Measurements from ENCODE around the gene APOBEC3C.
A peak's percentile ranks its signal among the peaks of the same experiment; 100 is the strongest.
"Not testable (repeated sequence)": the region's sequence is repeated elsewhere in the genome, so short reads cannot be mapped to it uniquely, and the experiment has no call there.

APOBEC3C gene

DNA sequence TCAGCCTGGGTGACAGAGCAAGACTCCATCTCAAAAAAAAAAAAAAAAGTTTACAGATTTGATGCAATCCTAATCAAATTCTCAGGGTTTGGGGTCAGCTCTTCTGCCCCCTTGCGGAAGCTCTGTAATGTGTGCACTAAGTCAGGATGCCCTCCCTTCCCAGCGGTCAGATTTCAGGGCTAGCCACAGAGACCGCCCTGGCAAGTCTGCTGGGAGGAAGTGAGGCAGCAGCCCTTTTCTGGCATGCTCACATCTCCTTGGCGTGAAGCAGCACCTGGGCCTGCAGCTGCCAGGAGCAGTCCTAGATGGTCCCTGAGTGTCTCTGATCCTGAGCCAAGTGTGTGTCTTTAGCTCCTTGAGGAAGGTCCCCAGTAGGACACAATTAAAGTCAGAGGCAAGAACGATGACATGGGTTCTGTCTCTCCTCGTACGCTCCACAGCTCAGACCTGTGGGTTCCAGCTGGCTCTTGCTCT lies 10.9 kb upstream of the APOBEC3C start:
- TF ChIP-seq, protein P1, sequence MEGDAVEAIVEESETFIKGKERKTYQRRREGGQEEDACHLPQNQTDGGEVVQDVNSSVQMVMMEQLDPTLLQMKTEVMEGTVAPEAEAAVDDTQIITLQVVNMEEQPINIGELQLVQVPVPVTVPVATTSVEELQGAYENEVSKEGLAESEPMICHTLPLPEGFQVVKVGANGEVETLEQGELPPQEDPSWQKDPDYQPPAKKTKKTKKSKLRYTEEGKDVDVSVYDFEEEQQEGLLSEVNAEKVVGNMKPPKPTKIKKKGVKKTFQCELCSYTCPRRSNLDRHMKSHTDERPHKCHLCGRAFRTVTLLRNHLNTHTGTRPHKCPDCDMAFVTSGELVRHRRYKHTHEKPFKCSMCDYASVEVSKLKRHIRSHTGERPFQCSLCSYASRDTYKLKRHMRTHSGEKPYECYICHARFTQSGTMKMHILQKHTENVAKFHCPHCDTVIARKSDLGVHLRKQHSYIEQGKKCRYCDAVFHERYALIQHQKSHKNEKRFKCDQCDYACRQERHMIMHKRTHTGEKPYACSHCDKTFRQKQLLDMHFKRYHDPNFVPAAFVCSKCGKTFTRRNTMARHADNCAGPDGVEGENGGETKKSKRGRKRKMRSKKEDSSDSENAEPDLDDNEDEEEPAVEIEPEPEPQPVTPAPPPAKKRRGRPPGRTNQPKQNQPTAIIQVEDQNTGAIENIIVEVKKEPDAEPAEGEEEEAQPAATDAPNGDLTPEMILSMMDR (conservative IDR thresholded peaks at IDR 0.05; ENCODE audit: low read depth, low read length) = peak; percentile 77
- no peak overlapping the region for H3K4me3 ChIP-seq (ENCODE audit: low read length)
- no peak for DNase-seq (ENCODE audit: low read depth)

DNA sequence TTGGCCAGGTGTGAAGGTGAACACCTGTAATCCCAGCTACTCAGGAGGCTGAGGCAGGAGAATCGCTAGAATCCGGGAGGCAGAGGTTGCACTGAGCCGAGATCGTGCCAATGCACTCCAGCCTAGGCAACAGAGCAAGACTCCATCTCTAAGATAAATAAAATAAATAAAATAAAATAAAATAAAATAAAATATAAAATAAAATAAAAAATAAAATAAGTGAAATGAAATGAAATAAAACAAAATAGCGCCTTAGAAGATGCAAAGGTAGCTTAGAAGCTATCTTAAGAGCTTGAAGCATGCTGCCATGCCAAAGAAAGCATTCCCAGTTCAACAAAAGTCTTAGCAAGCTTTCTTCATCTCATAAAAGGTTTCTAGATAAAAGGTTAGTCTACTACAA lies 6.9 kb upstream of the APOBEC3C start:
- no peak overlapping the region for H3K4me3 ChIP-seq (ENCODE audit: low read length)
- DNase-seq (ENCODE audit: low read depth) = no peak
- TF ChIP-seq, protein P1 (conservative IDR thresholded peaks at IDR 0.05; ENCODE audit: low read depth, low read length) = no peak

- H3K4me3 ChIP-seq (ENCODE audit: low read length); DNase-seq (ENCODE audit: low read depth): not testable (repeated sequence)
Measured at GRCh38 chr22:39008271-39008850, 5.7 kb upstream of the APOBEC3C start.

- TF ChIP-seq, protein P1 (conservative IDR thresholded peaks at IDR 0.05; ENCODE audit: low read depth, low read length) = no peak
- no peak overlapping the region for H3K4me3 ChIP-seq (ENCODE audit: low read length)
- no peak for DNase-seq (ENCODE audit: low read depth)
Measured at GRCh38 chr22:39010946-39011345, 3.1 kb upstream of the APOBEC3C start.

- TF ChIP-seq, protein P1 (conservative IDR thresholded peaks at IDR 0.05; ENCODE audit: low read depth, low read length) = no peak
- no peak overlapping the region for H3K4me3 ChIP-seq (ENCODE audit: low read length)
- DNase-seq (ENCODE audit: low read depth) = no peak
Measured at GRCh38 chr22:39012533-39013511, 1.2 kb upstream of the APOBEC3C start.

GRCh38 chr22:39013561-39013941 lies 506 bp upstream of the APOBEC3C start:
- not testable (repeated sequence) for H3K4me3 ChIP-seq (ENCODE audit: low read length); DNase-seq (ENCODE audit: low read depth)

- DNase-seq (ENCODE audit: low read depth) = not testable (repeated sequence)
- peak overlapping the region; percentile 22 for H3K4me3 ChIP-seq (ENCODE audit: low read length)
Measured at GRCh38 chr22:39014723-39015121, 665 bp downstream of the APOBEC3C start.

DNA sequence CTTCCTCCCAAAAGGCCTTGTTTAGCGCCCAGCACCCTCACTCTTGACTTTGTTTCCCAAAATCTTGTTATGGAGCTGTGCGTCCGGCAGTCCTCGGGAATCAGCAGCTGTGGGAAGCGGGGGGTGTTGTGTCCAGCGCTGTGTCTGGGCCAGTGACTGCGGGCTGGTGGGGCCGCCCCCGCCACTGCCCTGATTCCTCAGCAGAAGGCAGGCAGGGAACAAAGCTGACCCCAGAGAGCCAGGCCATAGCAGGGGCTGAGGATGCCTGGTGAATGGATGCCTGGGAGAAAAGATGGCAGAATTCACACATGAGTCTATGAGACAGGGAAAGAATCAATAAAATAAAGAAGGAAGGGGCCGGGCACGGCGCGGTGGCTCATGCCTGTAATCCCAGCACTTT lies 2.5 kb downstream of the APOBEC3C start:
- no peak overlapping the region for H3K4me3 ChIP-seq (ENCODE audit: low read length)
- DNase-seq (ENCODE audit: low read depth) = no peak
- TF ChIP-seq, protein P1 (conservative IDR thresholded peaks at IDR 0.05; ENCODE audit: low read depth, low read length) = no peak

All from retinal pigment epithelial cell (primary cell).